H9 (cell line): ENCODE results near the gene MEP1B. TPM values are rescaled to one million over a fixed set of nuclear protein-coding genes. Genes with fewer than 3 reads are reported as not detected.

ENCODE experiments used
- DNase-seq: peaks from one replicate; pipeline ENCODE4 v3.0.0-alpha.2; 2017
- H2AFZ ChIP-seq: one replicate; pipeline ENCODE4 v1.6.1; 2013; ENCODE audit warnings: mild to moderate bottlenecking, low read length, control low read depth, moderate library complexity
- H2AK5ac ChIP-seq: 2 replicates; pipeline ENCODE4 v1.6.1; 2013; ENCODE audit warnings: low read length, control low read depth, mixed read lengths; ENCODE audit not compliant: insufficient read length
- H2BK120ac ChIP-seq: one replicate; pipeline ENCODE4 v1.6.1; 2013; ENCODE audit warnings: low read depth, mild to moderate bottlenecking, low read length, control low read depth, inconsistent platforms; ENCODE audit not compliant: poor library complexity, severe bottlenecking
- H2BK12ac ChIP-seq: 2 replicates; pipeline ENCODE4 v1.6.1; 2013; ENCODE audit warnings: low read length, control low read depth, mixed read lengths, low read depth; ENCODE audit not compliant: insufficient read length
- H2BK15ac ChIP-seq: 2 replicates; pipeline ENCODE4 v1.6.1; 2013; ENCODE audit warnings: low read depth, low read length, control low read depth
- H2BK20ac ChIP-seq: one replicate; pipeline ENCODE4 v1.6.1; 2013; ENCODE audit warnings: low read depth, mild to moderate bottlenecking, low read length, control low read depth, inconsistent platforms; ENCODE audit not compliant: poor library complexity, severe bottlenecking
- H2BK5ac ChIP-seq: 2 replicates; pipeline ENCODE4 v1.6.1; 2013; ENCODE audit warnings: low read length, control low read depth, mixed read lengths; ENCODE audit not compliant: insufficient read length
- H3K14ac ChIP-seq: 2 replicates; pipeline ENCODE4 v1.6.1; 2013; ENCODE audit warnings: low read length, control low read depth; ENCODE audit not compliant: insufficient read depth
- H3K18ac ChIP-seq: 2 replicates; pipeline ENCODE4 v1.6.1; 2013; ENCODE audit warnings: low read depth, mild to moderate bottlenecking, mixed read lengths, low read length, control low read depth; ENCODE audit not compliant: insufficient read length
- H3K23ac ChIP-seq: 2 replicates; pipeline ENCODE4 v1.6.1; 2013; ENCODE audit warnings: low read length, control low read depth, mixed read lengths, low read depth; ENCODE audit not compliant: insufficient read length
- H3K23me2 ChIP-seq: 2 replicates; pipeline ENCODE4 v1.6.1; 2013; ENCODE audit warnings: low read depth, mild to moderate bottlenecking, mixed read lengths, low read length, control low read depth; ENCODE audit not compliant: insufficient read length, poor library complexity, severe bottlenecking
- H3K27ac ChIP-seq: 2 replicates; pipeline ENCODE4 v1.5.1; 2013; ENCODE audit warnings: low read length, control low read depth, mixed read lengths, low read depth; ENCODE audit not compliant: insufficient read length
- H3K27me3 ChIP-seq: 2 replicates; pipeline ENCODE4 v1.6.1; 2013; ENCODE audit warnings: low read length, control low read depth, inconsistent platforms; ENCODE audit not compliant: insufficient read depth
- H3K4ac ChIP-seq: 2 replicates; pipeline ENCODE4 v1.6.1; 2013; ENCODE audit warnings: low read depth, mild to moderate bottlenecking, control low read depth, inconsistent platforms, low read length, moderate library complexity
- H3K4me1 ChIP-seq: 2 replicates; pipeline ENCODE4 v1.6.1; 2013; ENCODE audit warnings: low read length, control low read depth, inconsistent platforms; ENCODE audit not compliant: insufficient read depth
- H3K4me2 ChIP-seq: 2 replicates; pipeline ENCODE4 v1.6.1; 2013; ENCODE audit warnings: low read length, control low read depth, mixed read lengths; ENCODE audit not compliant: insufficient read length, insufficient read depth
- H3K56ac ChIP-seq: 2 replicates; pipeline ENCODE4 v1.6.1; 2013; ENCODE audit warnings: low read depth, mild to moderate bottlenecking, mixed read lengths, low read length, control low read depth; ENCODE audit not compliant: insufficient read length
- H3K79me1 ChIP-seq: 2 replicates; pipeline ENCODE4 v1.6.1; 2013; ENCODE audit warnings: low read depth, mild to moderate bottlenecking, moderate library complexity, low read length, control low read depth, inconsistent platforms; ENCODE audit not compliant: insufficient read depth, poor library complexity, severe bottlenecking
- H3K79me2 ChIP-seq: 2 replicates; pipeline ENCODE4 v1.6.1; 2013; ENCODE audit warnings: low read length, control low read depth, inconsistent platforms; ENCODE audit not compliant: insufficient read depth
- H3K9ac ChIP-seq: 2 replicates; pipeline ENCODE4 v1.6.1; 2013; ENCODE audit warnings: low read length, control low read depth, mixed read lengths; ENCODE audit not compliant: insufficient read length; ENCODE audit errors: extremely low read depth
- H3K9me3 ChIP-seq: one replicate; pipeline ENCODE4 v1.6.1; 2013; ENCODE audit warnings: low read depth, low read length, inconsistent platforms; ENCODE audit not compliant: control insufficient read depth
- H3T11ph ChIP-seq: one replicate; pipeline ENCODE4 v1.6.1; 2013; ENCODE audit warnings: mild to moderate bottlenecking, low read length, control low read depth, inconsistent platforms
- H4K20me1 ChIP-seq: one replicate; pipeline ENCODE4 v1.6.1; 2013; ENCODE audit not compliant: control insufficient read depth, insufficient read length, insufficient read depth
- H4K5ac ChIP-seq: 2 replicates; pipeline ENCODE4 v1.6.1; 2013; ENCODE audit warnings: low read depth, mild to moderate bottlenecking, mixed read lengths, low read length, control low read depth; ENCODE audit not compliant: insufficient read length
- H4K8ac ChIP-seq: replicated peaks from 2 replicates; pipeline ENCODE4 v1.6.1; 2013; ENCODE audit warnings: low read length, control low read depth, mixed read lengths, low read depth; ENCODE audit not compliant: insufficient read length
- H4K91ac ChIP-seq: 2 replicates; pipeline ENCODE4 v1.6.1; 2013; ENCODE audit warnings: low read depth, mild to moderate bottlenecking, moderate library complexity, mixed read lengths, low read length, control low read depth; ENCODE audit not compliant: insufficient read length
- H3K27ac Mint-ChIP-seq, 3 experiments: 2 replicates in 2 of 3; 3 replicates in 1 of 3; pipeline ENCODE4 v1.8.0; 2020 to 2021; ENCODE audit warnings: mixed read lengths in 3 of 3, mild to moderate bottlenecking in 1 of 3, moderate library complexity in 1 of 3
- H3K27me3 Mint-ChIP-seq: 2 replicates; pipeline ENCODE4 v1.8.0; 2021; ENCODE audit warnings: low read depth, mild to moderate bottlenecking, moderate library complexity, mixed read lengths
- H3K36me3 Mint-ChIP-seq, 3 experiments: 2 replicates in 2 of 3; 3 replicates in 1 of 3; pipeline ENCODE4 v1.8.0; 2020 to 2021; ENCODE audit warnings: low read depth in 3 of 3, mixed read lengths in 3 of 3; ENCODE audit not compliant: insufficient read depth in 1 of 3
- H3K4me1 Mint-ChIP-seq, 2 experiments: 2 replicates each; pipeline ENCODE4 v1.8.0; 2020; ENCODE audit warnings: mixed read lengths in 2 of 2
- H3K4me3 Mint-ChIP-seq, 2 experiments: 2 replicates in 1 of 2; 3 replicates in 1 of 2; pipeline ENCODE4 v1.8.0; 2020 to 2021; ENCODE audit warnings: mild to moderate bottlenecking in 2 of 2, mixed read lengths in 2 of 2, moderate library complexity in 1 of 2
- H3K9me3 Mint-ChIP-seq, 2 experiments: 2 replicates in 1 of 2; 3 replicates in 1 of 2; pipeline ENCODE4 v1.8.0; 2020; ENCODE audit warnings: mild to moderate bottlenecking in 2 of 2, mixed read lengths in 2 of 2, moderate library complexity in 1 of 2
- CTCF ChIP-seq: fragments of 200-600 bp; sonication (generic); conservative IDR thresholded peaks from 3 replicates; pipeline ENCODE4 v1.8.0; 2021; ENCODE audit warnings: antibody characterized with exemption, mild to moderate bottlenecking
- WGBS: extraction: QIAGEN DNeasy Blood & Tissue Kit; methylation state at CpG from one replicate; pipeline ENCODE4 v1.1.7; 2013; ENCODE audit warnings: missing lambda C conversion rate, low lambda C conversion rate, mixed read lengths; ENCODE audit not compliant: insufficient read length; ENCODE audit errors: extremely low coverage; 5-methylcytosine and 5-hydroxymethylcytosine counted together
- total RNA-seq: library from RNA; stranded (reverse); gene quantifications from 2 replicates; pipeline ENCODE4 v1.2.1, GENCODE V29; 2021

The MEP1B gene
- total RNA-seq, 1 experiment from 2014 or later = not detected

- H4K5ac ChIP-seq = no peak overlapping the region
- H2BK120ac ChIP-seq = no peak overlapping the region
- H2BK12ac ChIP-seq = no peak overlapping the region
- no peaks in the 10 kb centered on the region for H3K9me3 ChIP-seq
- no peak overlapping the region for H2BK20ac ChIP-seq
- no peaks in the 10 kb centered on the region for H3K23me2 ChIP-seq
- H3K4me2 ChIP-seq = no peak overlapping the region
- no peak overlapping the region for H4K91ac ChIP-seq
- no peak overlapping the region for H2AFZ ChIP-seq
- DNase-seq = peak; percentile 53
- Mint-ChIP-seq H3K4me1 (peaks cover 38 to 41% of the 10 kb centered on the region in 2 experiments), H3K4me3 (no peak overlapping the region), H3K27me3 (no peaks in the 10 kb centered on the region), H3K9me3 (peaks cover 9 to 10% of the 10 kb centered on the region in 2 experiments), H3K36me3 (peaks cover 3 to 11% (median 4%) of the 10 kb centered on the region in 3 experiments), H3K27ac (peak overlapping the region; percentile 42 to 86 (median 52); a peak in 4 of 7 replicates)
- no peak overlapping the region for H2AK5ac ChIP-seq
- H3K56ac ChIP-seq = no peak overlapping the region
- no peaks in the 10 kb centered on the region for H4K20me1 ChIP-seq
- no peaks in the 10 kb centered on the region for H3K79me1 ChIP-seq
- peak; percentile 46; the same call in 2 of the 3 replicates for TF ChIP-seq CTCF
- H4K8ac ChIP-seq = no peak overlapping the region
- H3K9ac ChIP-seq = no peak overlapping the region
- no peak overlapping the region for H3K14ac ChIP-seq
- H3T11ph ChIP-seq = no peak overlapping the region
- no peak overlapping the region for H3K18ac ChIP-seq
- no peaks in the 10 kb centered on the region; the same call in 1 of the 2 replicates for H3K4me1 ChIP-seq
- no peak overlapping the region for H3K4ac ChIP-seq
- no peaks in the 10 kb centered on the region for H3K27me3 ChIP-seq
- no peak overlapping the region for H2BK5ac ChIP-seq
- H3K27ac ChIP-seq = no peak overlapping the region
- H2BK15ac ChIP-seq = no peak overlapping the region
- no peak overlapping the region for H3K23ac ChIP-seq
- WGBS = no CpG with 5 or more reads among the region's 5 CpGs
- no peaks in the 10 kb centered on the region; the same call in 1 of the 2 replicates for H3K79me2 ChIP-seq
These were observed 48.9 kb downstream of the MEP1B start for GRCh38 chr18:32238635-32239268.
